DND-41 (cell line): ENCODE measurements around the gene HDAC4.

Experiments
- ATAC-seq: fragments of 200-7000 bp; cut with Tn5 transposase; 3 replicates; pipeline ENCODE4 v1.9.1; 2021; ENCODE audit warnings: low read depth; ENCODE audit not compliant: insufficient read depth
- DNase-seq: peaks from one replicate; pipeline ENCODE4 v3.0.0-alpha.2; 2020
- H2AFZ ChIP-seq: 2 replicates; pipeline ENCODE4 v1.6.0; 2012; ENCODE audit warnings: low read depth, low read length
- H3K27ac ChIP-seq: 2 replicates; pipeline ENCODE4 v1.5.1; 2012; ENCODE audit warnings: low read length, inconsistent platforms
- H3K27me3 ChIP-seq: fragments of 200-600 bp; sonication (generic); 2 replicates; pipeline ENCODE4 v1.6.0; 2012; ENCODE audit warnings: low read length, mild to moderate bottlenecking, inconsistent platforms; ENCODE audit not compliant: insufficient read depth, poor library complexity
- H3K36me3 ChIP-seq: 2 replicates; pipeline ENCODE4 v1.5.1; 2012; ENCODE audit warnings: low read length, inconsistent platforms; ENCODE audit not compliant: insufficient read depth
- H3K4me1 ChIP-seq: 2 replicates; pipeline ENCODE4 v1.5.1; 2012; ENCODE audit warnings: mild to moderate bottlenecking, low read length; ENCODE audit not compliant: insufficient read depth
- H3K4me2 ChIP-seq: 2 replicates; pipeline ENCODE4 v1.6.0; 2012; ENCODE audit warnings: mild to moderate bottlenecking, moderate library complexity, low read length, inconsistent platforms; ENCODE audit not compliant: insufficient read depth
- H3K4me3 ChIP-seq, 2 experiments: fragments of 200-600 bp in 1 of 2; shearing (Covaris generic) in 1 of 2; 2 replicates each; pipeline ENCODE4 v1.5.1; 2012 to 2016; ENCODE audit warnings: inconsistent platforms in 2 of 2, low read length in 2 of 2, mild to moderate bottlenecking in 2 of 2, low read depth in 1 of 2, moderate library complexity in 1 of 2
- H3K79me2 ChIP-seq: 2 replicates; pipeline ENCODE4 v1.6.0; 2012; ENCODE audit warnings: low read length, inconsistent platforms; ENCODE audit not compliant: insufficient read depth
- H3K9ac ChIP-seq: 2 replicates; pipeline ENCODE4 v1.6.0; 2012; ENCODE audit warnings: low read depth, mild to moderate bottlenecking, inconsistent platforms, low read length, moderate library complexity
- H3K9me3 ChIP-seq: 2 replicates; pipeline ENCODE4 v1.5.1; 2012; ENCODE audit warnings: low read length, moderate library complexity, mild to moderate bottlenecking, inconsistent platforms; ENCODE audit not compliant: insufficient read depth, severe bottlenecking
- H4K20me1 ChIP-seq: 2 replicates; pipeline ENCODE4 v1.6.0; 2012; ENCODE audit warnings: low read length; ENCODE audit not compliant: insufficient read depth
- CTCF ChIP-seq: IDR thresholded peaks from 2 replicates; pipeline ENCODE4 v1.5.1; 2012; ENCODE audit warnings: borderline replicate concordance, low read length, moderate library complexity, mild to moderate bottlenecking; ENCODE audit not compliant: poor library complexity, severe bottlenecking; ENCODE audit errors: extremely low read depth
- EZH2 ChIP-seq: IDR thresholded peaks from 3 replicates; pipeline ENCODE4 v1.6.1; 2012; ENCODE audit warnings: borderline replicate concordance, low read depth, mild to moderate bottlenecking, moderate library complexity, low read length, inconsistent platforms; ENCODE audit not compliant: severe bottlenecking

The HDAC4 gene

GRCh38 chr2:239321596-239322415, 79.0 kb downstream of the HDAC4 start:
- DNase-seq, result peak; percentile 92
- H3K27me3 ChIP-seq, result no peaks in the 10 kb centered on the region
- H3K4me2 ChIP-seq, result peak overlapping the region; percentile 60
- H3K9me3 ChIP-seq, result no peaks in the 10 kb centered on the region
- H3K79me2 ChIP-seq, result peaks cover 92% of the 10 kb centered on the region
- H3K36me3 ChIP-seq, result peaks cover 49% of the 10 kb centered on the region
- H3K27ac ChIP-seq, result peak overlapping the region; percentile 93
- TF ChIP-seq EZH2 (no peak), CTCF (no peak)
- H3K9ac ChIP-seq, result peak overlapping the region; percentile 62
- peaks cover 71% of the 10 kb centered on the region for H3K4me1 ChIP-seq
- peak overlapping the region in 1 of 2 experiments; percentile 40; a peak in 2 of 4 replicates for H3K4me3 ChIP-seq
- no peak overlapping the region for H2AFZ ChIP-seq
- H4K20me1 ChIP-seq, result peaks cover 21% of the 10 kb centered on the region
- peak; percentile 60 for ATAC-seq

- peaks cover 34% of the 10 kb centered on the region for H4K20me1 ChIP-seq
- DNase-seq (no peak), ATAC-seq (no peak)
- H3K4me3 ChIP-seq, result no peak overlapping the region
- no peaks in the 10 kb centered on the region for H3K9me3 ChIP-seq
- TF ChIP-seq EZH2, result no peak
- TF ChIP-seq CTCF, result no peak
- H3K27me3 ChIP-seq, result no peaks in the 10 kb centered on the region
- H3K4me1 ChIP-seq, result peaks cover 44% of the 10 kb centered on the region
- no peak overlapping the region for H2AFZ ChIP-seq
- no peak overlapping the region for H3K9ac ChIP-seq
- peaks cover 61% of the 10 kb centered on the region for H3K36me3 ChIP-seq
- no peak overlapping the region for H3K4me2 ChIP-seq
- peak overlapping the region; percentile 49 for H3K27ac ChIP-seq
- H3K79me2 ChIP-seq, result peaks cover 97% of the 10 kb centered on the region
Observed at GRCh38 chr2:239318790-239319661, 81.8 kb downstream of the HDAC4 start.

GRCh38 chr2:239318151-239318611, 82.6 kb downstream of the HDAC4 start:
- Histone ChIP-seq H3K27ac (0 out of 2 replicates have a peak overlapping the region, but pooled peaks have one; percentile 11), H3K4me2 (no peak overlapping the region), H3K79me2 (peaks cover 97% of the 10 kb centered on the region), H3K9me3 (no peaks in the 10 kb centered on the region), H3K36me3 (peaks cover 69% of the 10 kb centered on the region), H3K9ac (no peak overlapping the region), H3K27me3 (no peaks in the 10 kb centered on the region), H3K4me1 (peaks cover 40% of the 10 kb centered on the region), H3K4me3 (no peak overlapping the region), H4K20me1 (peaks cover 42% of the 10 kb centered on the region), H2AFZ (no peak overlapping the region)
- ATAC-seq (no peak), DNase-seq (no peak)
- TF ChIP-seq CTCF (no peak), EZH2 (no peak)
